Hepatic stellate cell (primary cell): Measurements from ENCODE around the gene ZNRF4.
"Not testable (repeated sequence)": the region's sequence is repeated elsewhere in the genome, so short reads cannot be mapped to it uniquely, and the experiment has no call there.

Experiments used
- DNase-seq: peaks from one replicate; pipeline ENCODE4 v3.0.0; 2011; ENCODE audit warnings: low spot score

Gene ZNRF4, protein sequence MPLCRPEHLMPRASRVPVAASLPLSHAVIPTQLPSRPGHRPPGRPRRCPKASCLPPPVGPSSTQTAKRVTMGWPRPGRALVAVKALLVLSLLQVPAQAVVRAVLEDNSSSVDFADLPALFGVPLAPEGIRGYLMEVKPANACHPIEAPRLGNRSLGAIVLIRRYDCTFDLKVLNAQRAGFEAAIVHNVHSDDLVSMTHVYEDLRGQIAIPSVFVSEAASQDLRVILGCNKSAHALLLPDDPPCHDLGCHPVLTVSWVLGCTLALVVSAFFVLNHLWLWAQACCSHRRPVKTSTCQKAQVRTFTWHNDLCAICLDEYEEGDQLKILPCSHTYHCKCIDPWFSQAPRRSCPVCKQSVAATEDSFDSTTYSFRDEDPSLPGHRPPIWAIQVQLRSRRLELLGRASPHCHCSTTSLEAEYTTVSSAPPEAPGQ

DNA sequence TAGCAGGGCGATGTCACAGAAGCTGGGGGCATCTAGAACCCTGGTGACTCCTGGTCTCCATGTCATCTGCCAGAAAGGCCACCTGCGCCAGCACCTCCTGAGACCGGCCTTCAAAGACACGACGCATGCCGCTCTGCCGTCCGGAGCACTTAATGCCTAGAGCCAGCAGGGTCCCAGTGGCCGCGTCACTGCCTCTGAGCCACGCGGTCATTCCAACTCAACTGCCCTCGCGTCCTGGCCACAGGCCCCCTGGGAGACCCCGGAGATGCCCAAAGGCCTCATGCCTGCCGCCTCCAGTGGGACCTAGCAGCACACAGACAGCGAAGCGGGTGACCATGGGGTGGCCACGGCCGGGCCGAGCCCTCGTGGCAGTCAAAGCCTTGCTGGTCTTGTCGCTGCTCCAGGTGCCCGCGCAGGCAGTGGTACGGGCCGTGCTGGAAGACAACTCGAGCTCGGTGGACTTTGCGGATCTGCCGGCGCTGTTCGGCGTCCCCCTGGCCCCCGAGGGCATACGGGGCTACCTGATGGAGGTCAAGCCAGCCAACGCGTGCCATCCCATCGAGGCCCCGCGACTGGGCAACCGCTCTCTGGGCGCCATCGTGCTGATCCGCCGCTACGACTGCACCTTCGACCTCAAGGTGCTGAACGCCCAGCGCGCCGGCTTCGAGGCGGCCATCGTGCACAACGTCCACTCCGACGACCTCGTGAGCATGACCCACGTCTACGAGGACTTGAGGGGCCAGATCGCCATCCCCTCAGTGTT, at the start of gene ZNRF4:
ZNRF4 (plus strand) TSS at position 51 of the 763 bp plus-strand sequence; CDS start at position 126, 75 bp downstream.
- no peak for DNase-seq

DNA sequence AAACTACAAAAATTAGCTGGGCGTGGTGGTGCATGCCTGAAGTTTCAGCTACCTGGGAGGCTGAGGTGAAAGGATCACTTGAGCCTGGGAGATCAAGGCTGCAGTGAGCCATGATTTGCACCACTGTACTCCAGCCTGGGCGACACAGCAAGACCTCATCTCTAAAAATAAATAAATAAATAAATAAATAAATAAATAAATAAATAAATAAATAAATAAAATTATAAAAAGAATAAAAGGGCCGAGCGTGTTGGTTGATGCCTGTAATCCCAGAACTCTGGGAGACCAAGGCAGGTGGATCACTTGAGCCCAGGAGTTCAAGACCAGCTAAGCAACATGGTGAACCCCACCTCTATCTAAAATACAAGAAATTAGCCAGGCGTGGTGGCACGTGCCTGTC, 49.0 kb upstream of the ZNRF4 start:
- DNase-seq: not testable (repeated sequence)

DNA sequence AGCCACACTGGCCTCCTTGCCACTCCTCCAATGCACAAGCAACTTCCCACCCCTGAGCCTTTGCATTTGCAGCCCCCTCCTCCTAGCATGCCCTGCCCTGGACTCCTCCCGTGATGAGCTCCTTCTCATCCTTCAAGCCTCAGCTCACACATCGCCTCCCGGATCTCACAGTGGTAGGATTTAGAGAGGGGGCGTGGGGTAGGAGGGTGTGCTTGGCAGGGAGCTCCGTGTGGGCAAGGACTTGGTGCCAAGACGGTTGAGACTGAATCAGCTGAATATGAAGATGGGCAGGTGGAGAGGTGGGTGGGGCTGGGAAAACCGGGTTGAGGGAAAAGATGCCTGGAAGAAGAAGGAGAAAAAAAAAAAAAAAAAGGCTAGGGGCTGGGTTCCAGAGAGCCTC, 48.4 kb upstream of the ZNRF4 start:
- no peak for DNase-seq

DNA sequence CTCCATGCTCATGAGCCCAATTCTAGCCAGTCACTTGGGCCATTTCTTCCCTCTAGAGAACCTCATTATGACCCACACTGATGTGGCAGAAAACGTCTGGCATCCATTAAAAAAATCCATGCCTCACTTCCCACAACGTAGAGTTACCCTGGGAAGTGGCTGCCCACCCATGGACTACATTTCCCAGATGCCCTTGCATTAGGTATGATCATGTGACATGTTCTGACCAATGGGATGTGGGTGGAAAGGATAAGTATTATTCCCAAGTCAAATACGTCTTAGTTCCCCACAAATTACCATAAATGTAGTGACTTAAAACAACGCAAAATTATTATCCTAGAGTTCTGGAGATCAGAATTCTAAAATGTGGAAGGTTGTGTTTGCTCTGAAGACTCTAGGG, 47.9 kb upstream of the ZNRF4 start:
- no peak for DNase-seq

DNA sequence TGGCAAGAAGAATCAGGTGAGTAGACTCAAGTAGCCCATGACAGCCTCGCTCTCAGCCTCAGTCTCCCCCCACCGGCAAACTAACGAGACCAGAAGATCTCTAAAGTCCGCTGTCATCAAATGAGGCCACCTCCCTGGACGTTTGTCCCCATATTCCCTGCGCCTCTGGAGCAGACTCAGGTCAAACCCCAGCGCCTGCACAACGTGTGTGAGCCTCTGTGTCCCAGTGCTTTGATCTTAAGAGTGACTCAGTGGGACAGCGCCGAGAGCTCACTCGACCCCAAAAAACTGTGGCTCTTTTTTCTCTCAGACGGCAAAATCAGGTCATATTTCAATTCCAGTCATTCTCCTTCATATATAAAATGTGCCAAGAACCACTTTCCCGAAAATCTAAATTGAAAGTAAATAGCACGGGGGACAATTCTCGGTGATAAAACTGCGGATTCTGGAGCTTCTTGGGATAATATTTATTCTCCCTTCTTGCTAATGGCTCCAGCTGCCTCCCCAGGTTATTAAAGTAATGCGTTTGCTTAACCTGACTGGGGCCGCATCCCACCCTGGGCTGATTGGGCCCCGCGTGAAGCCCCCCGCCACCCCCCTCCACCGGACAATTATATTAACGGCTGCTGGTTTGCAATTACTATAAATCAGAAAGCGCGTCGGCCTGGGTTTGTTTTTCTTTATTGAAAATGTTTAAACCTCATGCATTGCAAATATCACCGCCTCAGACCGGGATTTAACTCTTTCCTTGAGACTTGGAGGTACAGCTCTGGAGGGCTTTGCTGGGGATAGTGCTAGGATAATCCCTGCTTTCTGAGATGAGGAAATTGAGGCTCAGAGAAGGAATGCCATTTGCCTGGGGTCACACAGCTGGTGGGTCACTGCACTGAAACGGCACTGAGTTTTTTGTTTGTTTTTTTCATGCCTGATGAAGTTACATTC, 37.5 kb upstream of the ZNRF4 start:
- DNase-seq: no peak

DNA sequence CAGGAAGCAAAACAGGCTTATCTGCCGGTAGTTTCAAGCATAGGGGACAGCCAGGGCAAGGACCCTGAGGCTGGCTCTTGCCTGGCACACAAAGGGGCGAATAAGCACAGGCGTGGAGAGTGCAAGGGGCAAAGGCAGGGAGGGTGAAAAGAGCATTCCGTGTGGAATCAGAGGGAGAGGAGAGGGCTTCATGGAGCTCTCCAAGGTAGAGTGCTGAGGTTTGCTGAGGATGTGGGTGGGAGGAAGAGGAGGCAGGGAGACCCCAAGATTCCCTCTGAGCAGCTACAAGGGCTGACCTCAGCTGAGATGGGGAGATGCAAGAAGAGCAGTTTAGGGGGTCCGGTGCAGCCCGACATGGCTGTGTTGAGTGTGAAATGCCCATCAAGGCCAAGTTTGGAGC, 36.5 kb upstream of the ZNRF4 start:
- no peak for DNase-seq

DNA sequence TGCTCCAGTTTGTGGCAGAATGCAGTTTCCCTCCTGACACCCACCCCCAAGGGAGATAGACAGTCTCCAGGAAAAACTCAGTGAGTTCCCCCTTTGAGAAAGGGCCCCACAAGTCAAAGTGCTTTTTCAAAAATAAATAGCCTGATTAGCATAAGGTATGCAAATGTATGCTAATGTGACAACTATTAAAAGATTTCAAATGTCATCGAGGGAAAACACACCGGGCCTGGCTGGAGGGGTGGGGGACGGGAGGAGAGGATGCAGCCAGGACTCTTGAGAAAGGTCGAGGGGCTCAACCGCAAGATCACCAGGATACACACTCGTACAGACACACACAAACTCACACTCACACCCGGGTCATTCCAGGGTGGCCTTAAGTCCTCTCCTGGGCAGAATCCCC, 34.3 kb upstream of the ZNRF4 start:
- DNase-seq: no peak

DNA sequence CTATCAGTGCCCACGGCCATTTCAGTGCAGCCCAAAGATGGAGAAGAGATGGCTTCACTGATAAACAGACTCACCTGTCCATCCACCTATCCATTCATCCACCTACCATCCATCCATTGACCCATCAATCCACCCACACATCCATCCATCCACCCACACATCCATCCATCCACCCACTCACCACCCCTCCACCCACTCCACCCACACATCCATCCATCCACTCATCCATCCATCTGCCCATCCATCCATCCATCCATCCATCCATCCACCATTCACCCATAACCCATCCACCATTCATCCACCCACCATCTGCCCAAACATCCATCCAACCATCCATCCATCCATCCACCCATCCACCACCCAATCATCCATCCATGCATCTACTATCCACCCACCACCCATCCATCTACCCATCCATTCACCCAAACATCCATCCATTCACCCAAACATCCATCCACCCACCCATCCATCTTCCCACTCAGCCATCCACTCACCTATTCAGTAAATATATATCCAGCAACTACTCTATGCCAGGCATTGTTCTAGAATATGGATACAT, 31.6 kb upstream of the ZNRF4 start:
- DNase-seq: no peak

DNA sequence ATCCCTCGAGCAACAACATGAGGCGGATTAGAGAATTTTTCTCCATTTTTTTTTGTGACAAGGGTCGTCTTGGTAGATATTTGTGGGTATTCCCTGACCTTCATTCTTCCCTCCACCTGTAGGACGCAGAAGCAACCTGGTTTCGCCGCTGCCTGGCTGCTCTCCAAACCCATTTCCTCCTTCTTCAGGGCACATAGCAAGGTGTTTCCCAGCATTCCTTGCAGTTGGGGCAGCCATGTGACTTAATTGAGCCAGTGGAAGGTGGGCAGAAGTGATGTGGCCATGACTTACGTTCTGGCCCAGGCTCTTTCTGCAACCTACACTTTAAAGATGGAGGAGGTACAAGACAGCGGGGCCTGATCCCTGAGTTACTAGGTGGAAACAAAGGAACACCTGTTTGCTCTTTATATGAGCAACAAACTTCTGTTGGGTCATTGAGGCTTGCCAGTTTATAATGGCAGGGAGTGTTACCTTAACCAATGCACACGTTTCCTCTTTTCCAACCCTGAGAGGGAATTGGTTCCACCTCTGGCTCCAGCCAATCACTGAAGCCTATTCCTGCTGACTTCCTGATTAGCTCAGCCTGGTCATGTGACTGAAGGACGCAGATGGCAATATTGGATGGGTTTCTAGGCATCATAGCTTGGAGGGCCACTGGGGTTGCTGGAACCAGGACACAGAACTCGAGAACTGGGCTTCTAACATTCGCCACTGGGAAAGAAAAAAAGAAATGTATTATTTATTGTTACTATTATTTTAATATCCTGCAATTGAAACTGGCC, 30.8 kb upstream of the ZNRF4 start:
- DNase-seq: no peak

DNA sequence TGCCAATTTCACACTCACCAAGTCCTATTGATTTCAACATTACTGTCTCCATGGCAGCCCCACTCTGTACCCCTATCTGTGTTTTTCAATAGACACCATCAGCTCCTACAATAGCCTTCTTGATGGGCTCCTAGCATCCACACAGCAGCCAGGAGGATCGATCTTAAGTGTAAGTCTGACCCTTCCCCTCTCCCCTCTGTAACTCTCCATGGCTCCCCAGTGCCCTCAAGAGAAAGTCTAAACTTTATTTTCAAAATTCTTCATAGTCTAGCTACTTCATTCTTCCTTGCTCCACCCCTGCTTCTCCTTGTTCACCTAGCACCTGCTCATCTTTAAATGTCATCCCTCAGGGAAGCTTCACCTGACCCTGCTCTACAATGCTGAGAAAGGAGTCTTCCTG, 30.0 kb upstream of the ZNRF4 start:
- no peak for DNase-seq

DNA sequence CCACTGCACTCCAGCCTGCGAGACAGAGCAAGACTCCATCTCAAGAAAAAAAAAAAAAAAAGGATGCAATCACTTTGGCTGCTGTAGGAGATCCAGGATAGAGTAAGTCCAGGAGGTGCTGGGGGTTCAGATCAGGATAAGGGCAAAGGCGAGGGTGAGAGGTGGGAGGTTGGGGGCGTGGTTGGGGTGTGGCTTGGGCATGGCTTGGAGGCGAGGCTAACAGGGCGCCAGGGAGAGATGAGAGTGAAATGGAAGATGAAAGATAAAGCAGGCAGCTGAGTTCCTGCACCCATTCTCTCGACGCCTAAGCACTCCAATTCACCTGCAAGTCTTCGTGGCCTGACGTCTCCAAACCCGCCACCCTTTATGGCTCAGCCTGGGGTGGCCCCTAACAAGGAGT, 25.0 kb upstream of the ZNRF4 start:
- DNase-seq: no peak

DNA sequence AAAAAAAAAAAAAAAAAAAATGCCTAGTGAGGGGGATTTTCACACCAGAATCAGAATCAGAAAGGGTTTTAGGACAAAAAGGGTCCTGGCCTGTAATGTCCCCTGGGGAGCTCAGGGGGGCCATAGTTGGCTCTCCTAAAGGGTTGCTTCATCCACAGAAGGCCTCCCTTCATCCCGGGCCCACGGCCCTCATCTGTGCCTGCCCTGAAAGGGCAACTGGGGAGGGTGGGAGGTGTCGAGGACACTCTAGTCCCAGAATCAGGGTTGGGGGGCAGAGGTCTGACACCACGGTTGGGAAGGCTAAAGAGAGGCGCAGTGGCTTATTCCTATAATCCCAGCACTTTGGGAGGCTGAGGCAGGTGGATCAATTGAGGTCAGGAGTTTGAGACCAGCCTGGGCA, 22.5 kb upstream of the ZNRF4 start:
- no peak for DNase-seq

DNA sequence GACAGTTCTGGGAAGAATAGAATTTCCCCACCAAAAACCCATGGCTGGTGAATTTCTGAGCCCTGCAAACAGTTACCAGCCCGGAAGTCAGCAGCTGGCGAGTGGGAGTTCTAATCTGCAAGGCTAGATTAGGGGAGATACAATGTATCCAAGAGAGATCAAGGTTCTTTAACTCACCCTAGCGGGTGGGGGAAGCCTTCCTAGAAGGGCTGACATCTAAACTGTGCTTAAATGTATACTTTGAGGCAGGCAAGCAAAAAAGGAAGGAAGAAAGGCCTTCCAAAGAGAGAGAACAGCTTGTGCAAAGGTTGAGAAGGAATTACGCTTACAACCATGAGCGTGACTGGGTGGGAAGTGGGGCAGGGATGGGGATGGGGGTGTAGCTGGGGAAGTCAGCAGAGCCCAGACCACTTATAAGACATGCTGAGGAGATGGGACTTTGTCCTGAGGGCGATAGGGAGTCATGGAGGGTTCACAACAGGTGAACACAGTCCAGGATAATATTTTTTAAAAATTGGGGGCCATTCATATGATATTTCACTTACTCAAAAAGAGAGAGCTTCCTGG, 20.8 kb upstream of the ZNRF4 start:
- DNase-seq: no peak

DNA sequence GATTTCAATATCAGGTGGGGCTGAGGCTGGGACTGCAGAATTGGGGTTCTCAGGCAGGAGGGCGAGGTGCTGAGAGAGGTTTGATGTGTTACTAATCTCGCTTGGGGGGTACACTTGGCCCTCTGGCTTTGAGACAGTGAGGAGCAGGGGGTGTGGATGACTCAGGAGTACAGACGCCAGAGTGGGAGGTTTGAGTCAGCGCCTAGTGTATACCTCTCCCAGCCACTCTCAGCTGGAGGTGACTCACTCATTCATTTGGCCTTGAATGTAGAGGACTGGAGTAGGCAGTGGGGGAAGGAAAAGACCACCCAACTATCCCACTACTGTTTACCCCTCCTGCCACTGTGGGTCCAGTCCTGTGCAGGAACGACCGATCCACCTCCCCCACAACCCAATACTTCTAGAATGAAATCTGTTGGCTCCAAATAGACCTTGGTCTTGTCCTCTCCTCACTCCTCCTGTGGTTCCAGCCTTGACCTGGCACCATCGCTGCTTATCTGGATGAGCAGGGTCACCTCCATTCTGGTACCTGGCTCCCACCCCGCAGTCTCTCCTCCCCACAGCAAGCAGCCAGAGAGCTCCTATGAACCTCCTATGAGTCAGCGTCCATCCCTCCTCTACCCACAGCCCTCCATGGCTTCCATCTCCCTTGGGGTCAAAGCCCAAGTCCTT, 20.1 kb upstream of the ZNRF4 start:
- DNase-seq: peak; percentile 70

DNA sequence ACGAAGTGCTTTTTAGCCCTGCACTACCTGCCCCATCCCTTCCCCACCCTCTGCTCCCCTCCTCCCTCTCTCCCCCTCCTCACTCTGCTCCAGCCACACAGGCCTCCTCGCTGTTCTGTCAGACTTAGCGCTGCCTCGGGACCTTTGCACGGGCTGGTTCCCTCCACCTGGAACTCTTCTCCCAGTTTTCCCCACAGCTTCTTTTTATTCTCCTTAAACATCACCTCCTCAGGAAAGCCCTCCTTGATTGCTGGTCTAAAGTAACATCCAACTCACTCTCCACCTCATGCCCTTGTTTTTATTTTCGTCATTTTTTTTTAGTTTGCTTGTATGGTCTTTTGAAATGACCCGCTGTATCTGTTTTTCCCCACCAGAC, 19.6 kb upstream of the ZNRF4 start:
- no peak for DNase-seq

DNA sequence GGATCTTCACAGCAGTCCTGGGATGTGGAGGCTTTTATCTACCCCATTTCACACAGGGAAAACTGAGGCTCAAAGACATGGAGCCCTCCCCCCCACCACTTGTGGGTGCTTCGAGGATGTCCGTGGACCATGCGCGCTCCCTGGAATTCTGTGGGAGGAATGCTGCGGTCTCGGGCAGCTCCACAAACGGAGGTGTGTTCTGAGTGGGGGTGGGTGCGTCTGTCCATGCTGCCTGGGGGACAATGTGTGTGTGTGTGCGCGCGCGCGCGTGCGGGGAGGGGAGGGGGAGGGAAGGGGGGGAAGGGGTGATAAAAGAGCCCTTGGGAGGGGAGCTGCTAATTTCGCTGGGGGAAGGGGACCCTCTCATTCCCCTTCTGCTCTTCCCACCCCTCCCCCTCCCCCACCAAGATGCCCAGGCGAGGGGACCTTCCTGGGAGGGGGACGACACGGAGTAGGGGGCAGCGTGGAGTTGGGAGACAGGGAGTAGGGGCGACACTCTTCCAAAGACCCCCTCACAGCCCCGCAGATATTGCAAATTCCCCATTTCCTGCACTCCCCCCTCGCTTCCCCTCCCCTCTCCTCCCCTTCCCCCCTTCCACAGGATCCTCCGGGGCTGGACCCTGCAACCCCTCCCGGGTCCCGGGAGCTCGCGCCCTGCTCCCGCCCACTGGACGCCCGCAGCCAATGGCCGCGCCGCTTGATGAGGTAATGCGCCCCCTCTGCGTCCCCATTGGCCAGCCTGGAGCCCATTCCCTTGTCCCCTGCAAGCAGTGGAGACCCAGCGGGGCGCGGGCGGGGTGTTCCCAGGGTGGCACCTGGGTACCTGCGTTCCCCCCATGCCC, 18.9 kb upstream of the ZNRF4 start:
- peak; percentile 79 for DNase-seq

DNA sequence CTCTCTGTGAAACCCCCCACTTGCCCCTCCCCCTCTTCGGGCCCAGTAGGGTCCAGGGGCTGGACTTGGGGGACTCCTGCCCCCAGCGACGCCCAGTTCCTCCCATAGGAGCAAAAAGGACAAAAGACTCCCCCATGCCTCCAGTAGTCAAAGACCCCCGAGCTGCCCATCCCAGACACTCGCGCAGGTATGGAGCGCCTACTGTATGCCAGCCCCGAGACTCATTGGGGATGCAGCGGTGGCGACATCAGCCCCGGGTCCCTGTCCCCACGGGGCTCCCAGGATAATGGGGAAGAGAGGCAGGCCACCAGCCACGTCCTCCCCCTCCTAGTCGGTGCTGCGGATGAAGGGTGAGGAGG, 18.3 kb upstream of the ZNRF4 start:
- no peak for DNase-seq

DNA sequence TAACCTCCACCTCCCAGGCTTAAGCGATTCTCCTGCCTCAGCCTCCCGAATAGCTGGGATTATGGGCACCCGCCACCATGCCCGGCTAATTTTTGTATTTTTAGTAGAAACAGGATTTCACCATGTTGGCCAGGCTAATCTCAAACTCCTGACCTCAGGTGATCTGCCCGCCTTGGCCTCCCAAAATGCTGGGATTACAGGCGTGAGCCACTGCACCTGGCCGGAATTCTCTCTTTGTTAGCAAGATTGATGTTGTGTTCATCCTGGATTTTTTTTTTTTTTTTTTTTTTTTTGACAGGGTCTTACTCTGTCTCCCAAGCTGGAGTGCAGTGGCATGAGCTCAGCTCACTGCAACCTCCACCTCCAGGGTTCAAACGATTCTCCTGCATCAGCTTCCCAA, 16.5 kb upstream of the ZNRF4 start:
- DNase-seq: not testable (repeated sequence)

DNA sequence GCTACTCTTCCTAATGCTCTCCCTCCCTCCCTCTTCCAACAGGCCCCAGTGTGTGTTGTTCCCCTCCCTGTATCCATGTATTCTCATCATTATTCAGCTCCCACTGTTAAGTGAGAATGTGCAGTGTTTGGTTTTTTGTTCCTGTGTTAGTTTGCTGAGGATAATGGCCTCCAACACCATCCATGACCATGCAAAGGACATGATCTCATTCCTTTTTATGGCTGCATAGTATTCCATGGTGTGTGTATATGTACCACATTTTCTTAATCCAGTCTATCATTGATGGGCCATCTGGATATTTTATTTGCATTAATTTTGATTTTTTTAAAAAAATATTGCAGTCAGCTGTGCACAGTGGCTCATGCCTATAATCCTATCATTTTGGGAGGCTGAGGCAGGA, 15.8 kb upstream of the ZNRF4 start:
- no peak for DNase-seq

DNA sequence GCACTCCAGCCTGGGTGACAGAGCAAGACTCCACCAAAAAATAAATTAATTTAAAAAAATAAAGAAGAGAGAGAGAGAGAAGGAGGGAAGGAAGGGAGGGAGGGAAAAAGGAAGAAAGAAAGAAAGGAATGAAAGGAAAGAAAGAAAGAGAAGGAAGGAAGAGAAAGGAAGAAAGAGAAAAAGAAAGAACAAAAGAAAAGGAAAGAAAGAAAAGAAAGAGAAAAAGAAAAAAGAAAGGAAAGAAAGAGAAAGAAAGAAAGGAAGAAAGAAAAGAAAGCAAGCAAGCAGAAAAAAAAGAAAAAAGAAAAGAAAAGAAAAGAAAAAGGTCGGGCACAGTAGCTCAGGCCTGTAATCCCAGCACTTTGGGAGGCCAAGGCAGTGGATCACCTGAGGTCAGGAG, 14.9 kb upstream of the ZNRF4 start:
- no peak for DNase-seq
